ENCODE measurements around the gene ELAC2. TPM values are rescaled to one million over a fixed set of nuclear protein-coding genes. Genes with fewer than 3 reads are reported as not detected.

Gene ELAC2
- total RNA-seq, 1 donor from 2014 or later = 43.1 TPM

GRCh38 chr17:12995896-12996295, 21.9 kb downstream of the ELAC2 start:
- Mint-ChIP-seq H3K4me1 (ENCODE audit: low read depth) (no peaks in the 10 kb centered on the region), H3K36me3 (ENCODE audit: low read depth) (peaks cover 49% of the 10 kb centered on the region), H3K9me3 (ENCODE audit: low read depth) (no peaks in the 10 kb centered on the region), H3K27me3 (ENCODE audit: low read depth) (no peaks in the 10 kb centered on the region), H3K4me3 (ENCODE audit: unreplicated experiment) (no peak overlapping the region), H3K27ac (ENCODE audit: unreplicated experiment) (no peak overlapping the region)
- DNase-seq (ENCODE audit: low spot score) = no peak
- TF ChIP-seq CTCF (IDR thresholded peaks at IDR 0.05) = no peak

- no peak for TF ChIP-seq CTCF (IDR thresholded peaks at IDR 0.05)
- no peak overlapping the region for H3K4me3 Mint-ChIP-seq (ENCODE audit: unreplicated experiment)
- no peaks in the 10 kb centered on the region for H3K27me3 Mint-ChIP-seq (ENCODE audit: low read depth)
- no peaks in the 10 kb centered on the region for H3K4me1 Mint-ChIP-seq (ENCODE audit: low read depth)
- H3K36me3 Mint-ChIP-seq (ENCODE audit: low read depth) = peaks cover 49% of the 10 kb centered on the region
- H3K9me3 Mint-ChIP-seq (ENCODE audit: low read depth) = no peaks in the 10 kb centered on the region
- no peak overlapping the region for H3K27ac Mint-ChIP-seq (ENCODE audit: unreplicated experiment)
- no peak for DNase-seq (ENCODE audit: low spot score)
These were observed 22.5 kb downstream of the ELAC2 start for GRCh38 chr17:12995106-12995895.

- Mint-ChIP-seq H3K27me3 (ENCODE audit: low read depth) (no peaks in the 10 kb centered on the region), H3K9me3 (ENCODE audit: low read depth) (no peaks in the 10 kb centered on the region), H3K27ac (ENCODE audit: unreplicated experiment) (no peak overlapping the region), H3K4me1 (ENCODE audit: low read depth) (no peaks in the 10 kb centered on the region), H3K4me3 (ENCODE audit: unreplicated experiment) (no peak overlapping the region), H3K36me3 (ENCODE audit: low read depth) (peaks cover 55% of the 10 kb centered on the region)
- TF ChIP-seq CTCF (IDR thresholded peaks at IDR 0.05) = no peak
- no peak for DNase-seq (ENCODE audit: low spot score)
These were observed 23.3 kb downstream of the ELAC2 start for GRCh38 chr17:12994341-12995074.

GRCh38 chr17:12993631-12994030, 24.2 kb downstream of the ELAC2 start:
- Mint-ChIP-seq H3K9me3 (ENCODE audit: low read depth) (no peaks in the 10 kb centered on the region), H3K27me3 (ENCODE audit: low read depth) (no peaks in the 10 kb centered on the region), H3K36me3 (ENCODE audit: low read depth) (peaks cover 53% of the 10 kb centered on the region), H3K4me1 (ENCODE audit: low read depth) (peaks cover 3% of the 10 kb centered on the region), H3K27ac (ENCODE audit: unreplicated experiment) (no peak overlapping the region), H3K4me3 (ENCODE audit: unreplicated experiment) (no peak overlapping the region)
- TF ChIP-seq CTCF (IDR thresholded peaks at IDR 0.05) = no peak
- DNase-seq (ENCODE audit: low spot score) = no peak

- no peak for DNase-seq (ENCODE audit: low spot score)
- H3K4me1 Mint-ChIP-seq (ENCODE audit: low read depth) = peaks cover 3% of the 10 kb centered on the region
- peaks cover 48% of the 10 kb centered on the region for H3K36me3 Mint-ChIP-seq (ENCODE audit: low read depth)
- no peaks in the 10 kb centered on the region for H3K9me3 Mint-ChIP-seq (ENCODE audit: low read depth)
- no peak for TF ChIP-seq CTCF (IDR thresholded peaks at IDR 0.05)
- H3K27me3 Mint-ChIP-seq (ENCODE audit: low read depth) = no peaks in the 10 kb centered on the region
- no peak overlapping the region for H3K27ac Mint-ChIP-seq (ENCODE audit: unreplicated experiment)
- no peak overlapping the region for H3K4me3 Mint-ChIP-seq (ENCODE audit: unreplicated experiment)
These were observed 25.2 kb downstream of the ELAC2 start for GRCh38 chr17:12992676-12993075.

Data from chondrocyte (in vitro differentiated cells).